H9 (cell line): ENCODE data around the gene DUSP14. TPM values are rescaled to one million over a fixed set of nuclear protein-coding genes. Genes with fewer than 3 reads are reported as not detected.

Experiments used
- DNase-seq: peaks from one replicate; pipeline ENCODE4 v3.0.0-alpha.2; 2017
- H2AFZ ChIP-seq: one replicate; pipeline ENCODE4 v1.6.1; 2013; ENCODE audit warnings: mild to moderate bottlenecking, low read length, control low read depth, moderate library complexity
- H2AK5ac ChIP-seq: 2 replicates; pipeline ENCODE4 v1.6.1; 2013; ENCODE audit warnings: low read length, control low read depth, mixed read lengths; ENCODE audit not compliant: insufficient read length
- H2BK120ac ChIP-seq: one replicate; pipeline ENCODE4 v1.6.1; 2013; ENCODE audit warnings: low read depth, mild to moderate bottlenecking, low read length, control low read depth, inconsistent platforms; ENCODE audit not compliant: poor library complexity, severe bottlenecking
- H2BK12ac ChIP-seq: 2 replicates; pipeline ENCODE4 v1.6.1; 2013; ENCODE audit warnings: low read length, control low read depth, mixed read lengths, low read depth; ENCODE audit not compliant: insufficient read length
- H2BK15ac ChIP-seq: 2 replicates; pipeline ENCODE4 v1.6.1; 2013; ENCODE audit warnings: low read depth, low read length, control low read depth
- H2BK20ac ChIP-seq: one replicate; pipeline ENCODE4 v1.6.1; 2013; ENCODE audit warnings: low read depth, mild to moderate bottlenecking, low read length, control low read depth, inconsistent platforms; ENCODE audit not compliant: poor library complexity, severe bottlenecking
- H2BK5ac ChIP-seq: 2 replicates; pipeline ENCODE4 v1.6.1; 2013; ENCODE audit warnings: low read length, control low read depth, mixed read lengths; ENCODE audit not compliant: insufficient read length
- H3K14ac ChIP-seq: 2 replicates; pipeline ENCODE4 v1.6.1; 2013; ENCODE audit warnings: low read length, control low read depth; ENCODE audit not compliant: insufficient read depth
- H3K18ac ChIP-seq: 2 replicates; pipeline ENCODE4 v1.6.1; 2013; ENCODE audit warnings: low read depth, mild to moderate bottlenecking, mixed read lengths, low read length, control low read depth; ENCODE audit not compliant: insufficient read length
- H3K23ac ChIP-seq: 2 replicates; pipeline ENCODE4 v1.6.1; 2013; ENCODE audit warnings: low read length, control low read depth, mixed read lengths, low read depth; ENCODE audit not compliant: insufficient read length
- H3K23me2 ChIP-seq: 2 replicates; pipeline ENCODE4 v1.6.1; 2013; ENCODE audit warnings: low read depth, mild to moderate bottlenecking, mixed read lengths, low read length, control low read depth; ENCODE audit not compliant: insufficient read length, poor library complexity, severe bottlenecking
- H3K27ac ChIP-seq: 2 replicates; pipeline ENCODE4 v1.5.1; 2013; ENCODE audit warnings: low read length, control low read depth, mixed read lengths, low read depth; ENCODE audit not compliant: insufficient read length
- H3K27me3 ChIP-seq: 2 replicates; pipeline ENCODE4 v1.6.1; 2013; ENCODE audit warnings: low read length, control low read depth, inconsistent platforms; ENCODE audit not compliant: insufficient read depth
- H3K4ac ChIP-seq: 2 replicates; pipeline ENCODE4 v1.6.1; 2013; ENCODE audit warnings: low read depth, mild to moderate bottlenecking, control low read depth, inconsistent platforms, low read length, moderate library complexity
- H3K4me1 ChIP-seq: 2 replicates; pipeline ENCODE4 v1.6.1; 2013; ENCODE audit warnings: low read length, control low read depth, inconsistent platforms; ENCODE audit not compliant: insufficient read depth
- H3K4me2 ChIP-seq: 2 replicates; pipeline ENCODE4 v1.6.1; 2013; ENCODE audit warnings: low read length, control low read depth, mixed read lengths; ENCODE audit not compliant: insufficient read length, insufficient read depth
- H3K56ac ChIP-seq: 2 replicates; pipeline ENCODE4 v1.6.1; 2013; ENCODE audit warnings: low read depth, mild to moderate bottlenecking, mixed read lengths, low read length, control low read depth; ENCODE audit not compliant: insufficient read length
- H3K79me1 ChIP-seq: 2 replicates; pipeline ENCODE4 v1.6.1; 2013; ENCODE audit warnings: low read depth, mild to moderate bottlenecking, moderate library complexity, low read length, control low read depth, inconsistent platforms; ENCODE audit not compliant: insufficient read depth, poor library complexity, severe bottlenecking
- H3K79me2 ChIP-seq: 2 replicates; pipeline ENCODE4 v1.6.1; 2013; ENCODE audit warnings: low read length, control low read depth, inconsistent platforms; ENCODE audit not compliant: insufficient read depth
- H3K9ac ChIP-seq: 2 replicates; pipeline ENCODE4 v1.6.1; 2013; ENCODE audit warnings: low read length, control low read depth, mixed read lengths; ENCODE audit not compliant: insufficient read length; ENCODE audit errors: extremely low read depth
- H3K9me3 ChIP-seq: one replicate; pipeline ENCODE4 v1.6.1; 2013; ENCODE audit warnings: low read depth, low read length, inconsistent platforms; ENCODE audit not compliant: control insufficient read depth
- H3T11ph ChIP-seq: one replicate; pipeline ENCODE4 v1.6.1; 2013; ENCODE audit warnings: mild to moderate bottlenecking, low read length, control low read depth, inconsistent platforms
- H4K20me1 ChIP-seq: one replicate; pipeline ENCODE4 v1.6.1; 2013; ENCODE audit not compliant: control insufficient read depth, insufficient read length, insufficient read depth
- H4K5ac ChIP-seq: 2 replicates; pipeline ENCODE4 v1.6.1; 2013; ENCODE audit warnings: low read depth, mild to moderate bottlenecking, mixed read lengths, low read length, control low read depth; ENCODE audit not compliant: insufficient read length
- H4K8ac ChIP-seq: replicated peaks from 2 replicates; pipeline ENCODE4 v1.6.1; 2013; ENCODE audit warnings: low read length, control low read depth, mixed read lengths, low read depth; ENCODE audit not compliant: insufficient read length
- H4K91ac ChIP-seq: 2 replicates; pipeline ENCODE4 v1.6.1; 2013; ENCODE audit warnings: low read depth, mild to moderate bottlenecking, moderate library complexity, mixed read lengths, low read length, control low read depth; ENCODE audit not compliant: insufficient read length
- H3K27ac Mint-ChIP-seq, 3 experiments: 2 replicates in 2 of 3; 3 replicates in 1 of 3; pipeline ENCODE4 v1.8.0; 2020 to 2021; ENCODE audit warnings: mixed read lengths in 3 of 3, mild to moderate bottlenecking in 1 of 3, moderate library complexity in 1 of 3
- H3K27me3 Mint-ChIP-seq: 2 replicates; pipeline ENCODE4 v1.8.0; 2021; ENCODE audit warnings: low read depth, mild to moderate bottlenecking, moderate library complexity, mixed read lengths
- H3K36me3 Mint-ChIP-seq, 3 experiments: 2 replicates in 2 of 3; 3 replicates in 1 of 3; pipeline ENCODE4 v1.8.0; 2020 to 2021; ENCODE audit warnings: low read depth in 3 of 3, mixed read lengths in 3 of 3; ENCODE audit not compliant: insufficient read depth in 1 of 3
- H3K4me1 Mint-ChIP-seq, 2 experiments: 2 replicates each; pipeline ENCODE4 v1.8.0; 2020; ENCODE audit warnings: mixed read lengths in 2 of 2
- H3K4me3 Mint-ChIP-seq, 2 experiments: 2 replicates in 1 of 2; 3 replicates in 1 of 2; pipeline ENCODE4 v1.8.0; 2020 to 2021; ENCODE audit warnings: mild to moderate bottlenecking in 2 of 2, mixed read lengths in 2 of 2, moderate library complexity in 1 of 2
- H3K9me3 Mint-ChIP-seq, 2 experiments: 2 replicates in 1 of 2; 3 replicates in 1 of 2; pipeline ENCODE4 v1.8.0; 2020; ENCODE audit warnings: mild to moderate bottlenecking in 2 of 2, mixed read lengths in 2 of 2, moderate library complexity in 1 of 2
- CTCF ChIP-seq: fragments of 200-600 bp; sonication (generic); conservative IDR thresholded peaks from 3 replicates; pipeline ENCODE4 v1.8.0; 2021; ENCODE audit warnings: antibody characterized with exemption, mild to moderate bottlenecking
- WGBS: extraction: QIAGEN DNeasy Blood & Tissue Kit; methylation state at CpG from one replicate; pipeline ENCODE4 v1.1.7; 2013; ENCODE audit warnings: missing lambda C conversion rate, low lambda C conversion rate, mixed read lengths; ENCODE audit not compliant: insufficient read length; ENCODE audit errors: extremely low coverage; 5-methylcytosine and 5-hydroxymethylcytosine counted together
- total RNA-seq: library from RNA; stranded (reverse); gene quantifications from 2 replicates; pipeline ENCODE4 v1.2.1, GENCODE V29; 2021

DUSP14 gene
- total RNA-seq, 1 experiment from 2014 or later = 21.3 TPM

- no peaks in the 10 kb centered on the region for H3K23me2 ChIP-seq
- H3K79me1 ChIP-seq = no peaks in the 10 kb centered on the region
- H2AK5ac ChIP-seq = no peak overlapping the region
- H4K91ac ChIP-seq = no peak overlapping the region
- no peaks in the 10 kb centered on the region for H3K27me3 ChIP-seq
- Mint-ChIP-seq H3K27ac (no peak overlapping the region), H3K27me3 (no peaks in the 10 kb centered on the region), H3K4me3 (no peak overlapping the region), H3K9me3 (no peaks in the 10 kb centered on the region), H3K4me1 (no peaks in the 10 kb centered on the region), H3K36me3 (peaks cover 7 to 42% (median 39%) of the 10 kb centered on the region in 3 experiments; a peak in 6 of 7 replicates)
- no peaks in the 10 kb centered on the region for H4K20me1 ChIP-seq
- no peak overlapping the region for H3T11ph ChIP-seq
- no peak overlapping the region for H3K27ac ChIP-seq
- H4K5ac ChIP-seq = no peak overlapping the region
- H3K4ac ChIP-seq = no peak overlapping the region
- no peak overlapping the region for H3K18ac ChIP-seq
- no peak overlapping the region for H3K23ac ChIP-seq
- no peak overlapping the region for H3K56ac ChIP-seq
- TF ChIP-seq CTCF = no peak
- no peak overlapping the region for H2BK12ac ChIP-seq
- no peak overlapping the region for H2BK120ac ChIP-seq
- H2BK15ac ChIP-seq = no peak overlapping the region
- no peaks in the 10 kb centered on the region for H3K9me3 ChIP-seq
- no peak overlapping the region for H2AFZ ChIP-seq
- H4K8ac ChIP-seq = no peak overlapping the region
- H3K4me1 ChIP-seq = no peaks in the 10 kb centered on the region
- H3K14ac ChIP-seq = no peak overlapping the region
- no peak overlapping the region for H2BK20ac ChIP-seq
- no peaks in the 10 kb centered on the region for H3K79me2 ChIP-seq
- H2BK5ac ChIP-seq = no peak overlapping the region
- no peak for DNase-seq
- no CpG with 5 or more reads among the region's 7 CpGs for WGBS
- no peak overlapping the region for H3K9ac ChIP-seq
- no peak overlapping the region for H3K4me2 ChIP-seq
Measured at GRCh38 chr17:37465069-37465616, 24.5 kb upstream of the DUSP14 start.
